Common myeloid progenitor, CD34-positive (primary cell): ENCODE measurements around the gene ATP6V0A4.
A peak's percentile ranks its signal among the peaks of the same experiment; 100 is the strongest.

Experiments
- CTCF ChIA-PET: fragments of 350-600 bp; sonication (Branson Sonifier 250); formaldehyde crosslinking; loops from one replicate; lab custom pipeline; 2021; ENCODE audit warnings: antibody characterized with exemption; lab: Charles Lee
- POLR2A ChIA-PET: fragments of 350-600 bp; sonication (Branson Sonifier 250); formaldehyde crosslinking; loops from one replicate; lab custom pipeline; 2021; ENCODE audit warnings: antibody characterized with exemption; lab: Charles Lee
- DNase-seq, 3 donors: peaks; one replicate each; pipeline versions ENCODE4 v3.0.0 to v3.0.0-alpha.2; 2013
- H3K27ac ChIP-seq, 2 experiments: 1 replicate in 1 of 2; 2 replicates in 1 of 2; pipeline ENCODE4 v1.7.0; 2013; ENCODE audit warnings: inconsistent platforms in 2 of 2, low read length in 2 of 2, mild to moderate bottlenecking in 2 of 2, low read depth in 1 of 2, moderate library complexity in 1 of 2; ENCODE audit not compliant: severe bottlenecking in 2 of 2, insufficient read depth in 1 of 2, poor library complexity in 1 of 2
- H3K27me3 ChIP-seq, 5 experiments: replicated peaks in 2 of 5; 1 replicate in 3 of 5; 2 replicates in 2 of 5; pipeline versions ENCODE4 v1.6.1 to v1.7.0; 2013; ENCODE audit warnings: low read length in 4 of 5, mild to moderate bottlenecking in 2 of 5, moderate library complexity in 2 of 5, inconsistent platforms in 1 of 5; ENCODE audit not compliant: insufficient read depth in 5 of 5, control insufficient read depth in 4 of 5
- H3K36me3 ChIP-seq, 4 experiments: 1 replicate in 2 of 4; 2 replicates in 2 of 4; pipeline versions ENCODE4 v1.6.1 to v1.7.0; 2013; ENCODE audit warnings: low read length in 3 of 4, control low read depth in 1 of 4, mild to moderate bottlenecking in 1 of 4; ENCODE audit not compliant: control insufficient read depth in 4 of 4, insufficient read depth in 4 of 4
- H3K4me1 ChIP-seq, 4 experiments: 1 replicate in 3 of 4; 2 replicates in 1 of 4; pipeline versions ENCODE4 v1.6.1 to v1.7.1; 2013; ENCODE audit warnings: low read length in 3 of 4, mild to moderate bottlenecking in 3 of 4, control low read depth in 1 of 4, inconsistent platforms in 1 of 4, moderate library complexity in 1 of 4; ENCODE audit not compliant: control insufficient read depth in 4 of 4, insufficient read depth in 4 of 4; ENCODE audit errors: control extremely low read depth in 1 of 4
- H3K4me3 ChIP-seq, 7 experiments: 1 replicate in 4 of 7; 2 replicates in 3 of 7; pipeline versions ENCODE4 v1.5.1 to v1.7.0; 2013; ENCODE audit warnings: mild to moderate bottlenecking in 7 of 7, low read length in 6 of 7, moderate library complexity in 6 of 7, inconsistent platforms in 2 of 7, low read depth in 2 of 7, control low read depth in 1 of 7; ENCODE audit not compliant: insufficient read depth in 4 of 7, control insufficient read depth in 1 of 7; ENCODE audit errors: extremely low read depth in 1 of 7
- H3K9me3 ChIP-seq, 5 experiments: 1 replicate in 4 of 5; 2 replicates in 1 of 5; pipeline versions ENCODE4 v1.6.1 to v1.7.1; 2013; ENCODE audit warnings: low read length in 4 of 5, mild to moderate bottlenecking in 2 of 5, inconsistent platforms in 1 of 5, low read depth in 1 of 5, moderate library complexity in 1 of 5; ENCODE audit not compliant: control insufficient read depth in 4 of 5, insufficient read depth in 2 of 5; ENCODE audit errors: control extremely low read depth in 1 of 5
- WGBS: methylation state at CpG from one replicate; pipeline ENCODE4 v1.1.5; 2013; ENCODE audit not compliant: insufficient coverage; 5-methylcytosine and 5-hydroxymethylcytosine counted together

ATP6V0A4 gene

DNA sequence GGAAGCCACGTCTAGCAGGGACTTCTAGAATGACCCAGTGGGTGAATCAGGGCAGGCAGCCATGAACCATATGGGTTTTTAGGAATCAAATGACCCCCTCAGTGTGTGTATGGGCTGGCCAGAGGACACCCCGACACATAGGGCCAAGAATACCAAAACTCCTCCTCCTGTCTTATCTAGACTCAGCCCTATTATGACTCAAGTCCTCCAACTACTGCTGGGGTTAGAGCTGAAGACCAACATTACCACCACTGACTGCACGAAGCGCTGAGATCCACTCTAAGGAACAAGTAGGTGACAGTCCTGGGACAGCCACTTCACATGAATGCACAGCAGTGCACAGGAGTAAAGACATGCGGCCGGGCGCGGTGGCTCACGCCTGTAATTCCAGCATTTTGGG, 85.3 kb downstream of the ATP6V0A4 start:
- 88% methylated on average over 7 of the region's 9 CpGs for WGBS

DNA sequence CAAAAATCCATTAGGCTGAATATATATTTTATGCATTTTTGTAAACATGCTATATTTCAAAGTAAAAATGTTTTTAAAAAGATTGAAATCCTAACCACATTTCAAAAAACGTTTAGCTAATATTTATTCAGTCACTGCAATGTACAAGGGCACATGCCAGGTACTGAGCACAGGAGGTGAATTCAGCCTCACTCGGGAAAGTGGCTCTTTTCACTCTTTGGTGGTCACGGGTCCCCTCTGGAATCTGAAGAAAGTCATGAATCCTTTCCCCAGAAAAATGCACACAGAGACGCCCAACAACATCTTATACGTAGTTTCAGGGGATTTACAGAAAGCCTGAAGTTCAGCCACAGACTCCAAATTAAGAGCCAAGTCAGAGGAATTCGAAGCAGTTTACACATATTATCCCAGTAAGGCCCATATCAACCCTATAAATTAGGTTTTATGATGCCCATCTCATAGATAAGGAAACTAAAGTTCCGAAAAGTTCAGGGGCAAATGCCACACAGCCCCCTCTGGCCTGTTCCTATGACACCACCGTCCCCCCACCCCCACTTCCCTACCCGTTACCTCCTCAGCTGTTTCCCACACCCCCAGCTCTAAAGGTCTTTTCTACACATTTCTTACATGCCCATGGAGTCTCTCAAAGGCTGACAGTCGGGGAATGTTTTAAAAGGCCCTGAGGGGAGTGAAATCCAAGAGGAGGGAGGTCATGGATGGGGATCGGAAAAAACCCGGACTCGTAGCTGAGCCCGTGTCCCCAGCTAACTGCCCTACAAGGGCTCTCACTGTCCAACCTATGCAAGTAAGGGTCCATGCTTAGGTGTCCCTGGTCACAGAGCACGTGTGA, 87.2 kb downstream of the ATP6V0A4 start:
- CTCF ChIA-PET: no interaction called here
- H3K27me3 ChIP-seq: no peaks in the 10 kb centered on the region
- H3K27ac ChIP-seq: no peak overlapping the region
- peaks cover 1 to 32% (median 19%) of the 10 kb centered on the region in 4 experiments for H3K4me1 ChIP-seq
- POLR2A ChIA-PET: interaction anchor here (1.5 kb wide), 1 partner anchor 86 kb away, joined by 3 read pairs; no protein-coding TSS in a partner anchor
- 79% methylated on average over 13 of the region's 15 CpGs for WGBS
- no peaks in the 10 kb centered on the region for H3K9me3 ChIP-seq
- no peak overlapping the region for H3K4me3 ChIP-seq
- DNase-seq: no peak
- no peaks in the 10 kb centered on the region for H3K36me3 ChIP-seq

More for the DNA sequence above, 85.3 kb downstream of the ATP6V0A4 start:
- no peaks in the 10 kb centered on the region for H3K9me3 ChIP-seq
- no peak overlapping the region for H3K4me3 ChIP-seq
- no peak overlapping the region for H3K27ac ChIP-seq
- no peaks in the 10 kb centered on the region for H3K36me3 ChIP-seq
- H3K4me1 ChIP-seq: peaks cover 1 to 23% (median 12%) of the 10 kb centered on the region in 4 experiments
- DNase-seq: no peak
- ChIA-PET CTCF (interaction anchor here (0.6 to 1.4 kb wide), 3 partner anchors 26 to 296 kb away, joined by 3 read pairs; no protein-coding TSS in a partner anchor), POLR2A (no interaction called here)
- no peaks in the 10 kb centered on the region for H3K27me3 ChIP-seq

DNA sequence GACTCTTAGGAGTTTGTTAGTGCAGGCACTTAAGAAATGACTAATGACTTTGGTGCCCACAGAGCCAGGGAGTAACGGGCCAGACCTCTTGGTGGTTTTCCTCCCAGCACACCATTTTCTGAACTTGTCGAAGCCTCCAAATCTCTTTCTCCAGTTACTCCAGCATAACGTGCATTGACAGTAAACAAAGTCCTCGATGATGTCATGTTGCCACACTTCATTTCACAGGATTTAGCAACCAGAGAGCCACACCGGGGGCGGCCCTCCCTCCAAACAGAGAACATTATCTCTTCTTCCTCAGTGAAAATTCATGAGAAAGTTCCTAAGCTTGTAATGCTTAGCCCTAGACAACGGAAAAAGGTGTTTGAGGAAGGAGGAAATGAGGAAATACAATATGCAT, 92.8 kb downstream of the ATP6V0A4 start:
- peak; percentile 65 to 93 (median 90) for DNase-seq
- ChIA-PET POLR2A (interaction anchor here (0.6 to 4.5 kb wide), 4 partner anchors 13 to 542 kb away, joined by 3 to 23 read pairs (median 4); no protein-coding TSS in a partner anchor), CTCF (interaction anchor here (0.5 to 1.6 kb wide), 4 partner anchors 8 to 99 kb away, joined by 3 to 4 read pairs (median 4); no protein-coding TSS in a partner anchor)
- no peaks in the 10 kb centered on the region for H3K9me3 ChIP-seq
- no peaks in the 10 kb centered on the region for H3K27me3 ChIP-seq
- H3K27ac ChIP-seq: no peak overlapping the region
- WGBS: 0% methylated on average over 6 of the region's 7 CpGs
- H3K4me3 ChIP-seq: peak overlapping the region in 1 of 7 experiments; percentile 2
- H3K36me3 ChIP-seq: no peaks in the 10 kb centered on the region
- H3K4me1 ChIP-seq: peaks cover 3 to 38% (median 22%) of the 10 kb centered on the region in 4 experiments

DNA sequence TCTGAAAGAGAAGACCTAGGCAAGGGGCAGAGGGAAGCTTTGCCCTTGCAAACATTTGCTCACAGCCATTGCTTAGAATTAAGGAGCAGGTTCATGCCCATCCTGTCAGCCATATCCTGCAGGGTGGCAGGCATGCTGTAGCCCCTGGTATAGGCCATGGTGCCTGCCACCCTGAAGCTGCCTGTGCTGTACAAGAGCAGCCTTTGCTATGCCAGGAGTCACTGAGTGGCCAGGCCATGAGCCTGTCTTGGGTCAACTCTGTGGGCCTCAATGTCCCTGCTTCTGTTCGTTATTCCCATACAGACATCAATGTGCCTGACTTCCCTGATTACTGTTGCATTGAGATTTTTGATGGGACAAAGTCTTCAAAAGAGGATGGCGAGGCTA, 96.5 kb downstream of the ATP6V0A4 start:
- H3K27me3 ChIP-seq: no peaks in the 10 kb centered on the region
- no peaks in the 10 kb centered on the region for H3K9me3 ChIP-seq
- ChIA-PET CTCF (no interaction called here), POLR2A (no interaction called here)
- H3K27ac ChIP-seq: no peak overlapping the region
- DNase-seq: no peak
- no peak overlapping the region for H3K4me3 ChIP-seq
- peaks cover 3 to 25% (median 15%) of the 10 kb centered on the region in 4 experiments for H3K4me1 ChIP-seq
- no peaks in the 10 kb centered on the region for H3K36me3 ChIP-seq
- WGBS: 100% methylated on average over 2 of the region's 2 CpGs

DNA sequence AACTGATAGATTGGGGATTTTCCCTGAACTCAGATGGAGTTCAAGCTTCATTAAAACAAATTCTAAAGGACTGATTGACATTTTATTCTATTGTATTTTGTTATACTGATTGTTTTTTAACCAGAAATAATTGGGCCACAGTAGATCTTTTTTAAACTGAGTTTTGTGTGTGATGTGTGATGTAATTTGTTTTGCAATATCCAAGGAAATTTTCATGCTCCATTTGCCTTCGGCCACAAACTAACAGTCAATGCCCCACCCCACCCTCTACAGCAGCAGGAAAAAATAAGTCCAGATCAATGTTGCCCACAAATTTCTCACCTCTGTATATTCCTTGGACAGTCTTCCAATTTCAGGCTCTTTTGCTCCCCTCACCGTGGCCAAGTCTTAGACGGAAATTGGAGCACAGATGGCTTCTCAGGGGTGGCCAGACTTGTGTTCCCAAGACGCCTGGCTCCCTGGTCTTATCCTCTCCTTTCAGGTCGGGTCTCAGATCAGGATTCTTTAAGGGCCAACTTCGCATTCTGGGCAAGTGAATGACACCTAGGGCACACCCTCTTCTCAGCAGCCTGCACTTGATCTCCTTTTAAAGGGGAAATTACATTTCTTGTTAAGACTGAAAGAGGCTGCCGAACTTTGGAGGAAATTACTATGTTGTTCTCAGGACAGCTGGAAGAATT, 97.0 kb downstream of the ATP6V0A4 start, which contains the start of gene SVOPL:
SVOPL (minus strand) TSS at position 506 of the 680 bp plus-strand sequence. CDS start 22,317 bp downstream, outside the sequence.
- WGBS: 73% methylated on average over 6 of the region's 7 CpGs
- no peaks in the 10 kb centered on the region for H3K36me3 ChIP-seq
- no peaks in the 10 kb centered on the region for H3K9me3 ChIP-seq
- no peaks in the 10 kb centered on the region for H3K27me3 ChIP-seq
- no peak for DNase-seq
- H3K4me3 ChIP-seq: no peak within 1 kb of the TSS
- H3K4me1 ChIP-seq: peaks cover 3 to 20% (median 11%) of the 10 kb centered on the region in 4 experiments
- ChIA-PET POLR2A (no interaction called here), CTCF (interaction anchor here (0.9 kb wide), 1 partner anchor 34 kb away, joined by 3 read pairs; no protein-coding TSS in a partner anchor)
- no peak within 1 kb of the TSS for H3K27ac ChIP-seq

DNA sequence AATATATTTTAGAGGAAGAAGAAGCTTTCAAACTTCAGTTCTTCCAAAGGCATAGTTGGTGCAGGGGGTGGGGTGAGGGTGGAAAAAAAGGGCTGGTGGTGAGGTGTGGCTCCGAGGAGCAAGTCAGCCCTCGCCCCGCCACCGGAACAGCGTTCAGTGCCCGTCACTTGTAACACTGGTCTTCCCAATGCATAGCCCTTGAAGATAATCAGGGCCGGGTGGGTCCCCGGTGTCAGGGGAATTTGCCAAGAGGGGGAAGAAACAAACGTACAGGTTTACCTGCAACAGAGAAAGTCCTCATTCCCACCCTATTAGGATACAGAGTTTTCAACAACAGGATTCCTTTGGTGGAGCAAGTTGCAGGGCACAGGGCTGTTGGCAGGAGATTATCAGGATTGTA, 98.3 kb downstream of the ATP6V0A4 start:
- 99% methylated on average over 8 of the region's 9 CpGs for WGBS
- H3K4me1 ChIP-seq: peaks cover 0 to 7% (median 3%) of the 10 kb centered on the region in 4 experiments
- no peaks in the 10 kb centered on the region for H3K36me3 ChIP-seq
- POLR2A ChIA-PET: no interaction called here
- no peak overlapping the region for H3K4me3 ChIP-seq
- no peak for DNase-seq
- H3K27ac ChIP-seq: no peak overlapping the region
- CTCF ChIA-PET: no interaction called here
- no peaks in the 10 kb centered on the region for H3K27me3 ChIP-seq
- H3K9me3 ChIP-seq: no peaks in the 10 kb centered on the region
